ENCODE data around the gene VPS29. TPM values are rescaled to one million over a fixed set of nuclear protein-coding genes. Genes with fewer than 3 reads are reported as not detected.
"Not testable (repeated sequence)": the region's sequence is repeated elsewhere in the genome, so short reads cannot be mapped to it uniquely, and the experiment has no call there.

VPS29 gene
- total and polyA plus RNA-seq, 2 donors (not counting 1 experiment from before 2014, with no cell fraction given) = 115 to 118 TPM

GRCh38 chr12:110465024-110465423 is 36.9 kb downstream of the VPS29 start:
- no peak overlapping the region for H3K27ac Mint-ChIP-seq
- Histone ChIP-seq H3K36me3 (replicated peaks in 1 of 2; ENCODE audit: control extremely low read depth in 1 of 2, control insufficient read depth in 1 of 2, extremely low read depth in 1 of 2, insufficient read depth in 2 of 2, low read length in 1 of 2) (peaks cover 1 to 24% of the 10 kb centered on the region in 2 experiments), H3K4me3 (ENCODE audit: control extremely low read depth in 1 of 5, extremely low read depth in 1 of 5, insufficient read depth in 1 of 5, low read depth in 2 of 5, low read length in 4 of 5) (no peak overlapping the region), H3K79me2 (ENCODE audit: control insufficient read depth, insufficient read depth, low read length) (peaks cover 82% of the 10 kb centered on the region), H3K27me3 (replicated peaks in 1 of 4; ENCODE audit: control extremely low read depth in 1 of 4, control insufficient read depth in 3 of 4, insufficient read depth in 4 of 4, low read length in 3 of 4) (no peaks in the 10 kb centered on the region), H2AFZ (ENCODE audit: insufficient read depth, low read depth, low read length, poor library complexity, severe bottlenecking) (no peak overlapping the region), H3K27ac (ENCODE audit: low read length in 2 of 2) (no peak overlapping the region), H3K9me3 (ENCODE audit: control extremely low read depth in 1 of 3, control insufficient read depth in 2 of 3, insufficient read depth in 1 of 3, low read length in 2 of 3) (no peaks in the 10 kb centered on the region), H3K4me1 (ENCODE audit: control insufficient read depth in 2 of 2, insufficient read depth in 2 of 2, low read length in 2 of 2) (peaks cover 22% of the 10 kb centered on the region in 2 donors), H3K4me2 (replicated peaks; ENCODE audit: low read depth, low read length, poor library complexity, severe bottlenecking) (no peak overlapping the region), H4K20me1 (ENCODE audit: control insufficient read depth, insufficient read depth, low read length, poor library complexity, severe bottlenecking) (peaks cover 5% of the 10 kb centered on the region), H3K9ac (ENCODE audit: low read length) (no peak overlapping the region)
- H3K4me1 Mint-ChIP-seq = peaks cover 38% of the 10 kb centered on the region
- 100% methylated on average over 2 of the region's 2 CpGs for WGBS (ENCODE audit: insufficient coverage)
- no peaks in the 10 kb centered on the region for H3K27me3 Mint-ChIP-seq
- H3K4me3 Mint-ChIP-seq = no peak overlapping the region
- ChIA-PET CTCF (interaction anchor here (0.7 to 8.4 kb wide), 3 partner anchors 11 to 141 kb away, joined by 3 to 174 read pairs (median 80); partner anchors contain the start of gene ARPC3), POLR2A (no interaction called here)
- no peaks in the 10 kb centered on the region for H3K9me3 Mint-ChIP-seq (ENCODE audit: insufficient read depth)
- TF ChIP-seq EZH2 (IDR thresholded peaks at IDR 0.05; ENCODE audit: borderline replicate concordance, insufficient read depth, low read depth, low read length, poor library complexity, severe bottlenecking) (no peak), CTCF (IDR thresholded peaks at IDR 0.05) (no peak)
- intact Hi-C loops (cut with micrococcal nuclease) = no loop called here
- ATAC-seq (ENCODE audit: low read depth) (no peak), DNase-seq (no peak)

GRCh38 chr12:110461189-110461588 is 40.7 kb downstream of the VPS29 start:
- Histone ChIP-seq H3K4me1 (ENCODE audit: control insufficient read depth in 2 of 2, insufficient read depth in 2 of 2, low read length in 2 of 2) (peaks cover 18 to 20% of the 10 kb centered on the region in 2 donors), H3K36me3 (replicated peaks in 1 of 2; ENCODE audit: control extremely low read depth in 1 of 2, control insufficient read depth in 1 of 2, extremely low read depth in 1 of 2, insufficient read depth in 2 of 2, low read length in 1 of 2) (peaks cover 3 to 30% of the 10 kb centered on the region in 2 experiments), H3K79me2 (ENCODE audit: control insufficient read depth, insufficient read depth, low read length) (peaks cover 47% of the 10 kb centered on the region)
- H3K27ac ChIP-seq (ENCODE audit: low read length in 2 of 2); ATAC-seq (ENCODE audit: low read depth); H4K20me1 ChIP-seq (ENCODE audit: control insufficient read depth, insufficient read depth, low read length, poor library complexity, severe bottlenecking); H3K4me3 Mint-ChIP-seq; H3K9me3 ChIP-seq (ENCODE audit: control extremely low read depth in 1 of 3, control insufficient read depth in 2 of 3, insufficient read depth in 1 of 3, low read length in 2 of 3); H2AFZ ChIP-seq (ENCODE audit: insufficient read depth, low read depth, low read length, poor library complexity, severe bottlenecking); H3K4me2 ChIP-seq (replicated peaks; ENCODE audit: low read depth, low read length, poor library complexity, severe bottlenecking); DNase-seq; intact Hi-C loops (cut with micrococcal nuclease); H3K9ac ChIP-seq (ENCODE audit: low read length); H3K9me3 Mint-ChIP-seq (ENCODE audit: insufficient read depth); H3K27me3 ChIP-seq (replicated peaks in 1 of 4; ENCODE audit: control extremely low read depth in 1 of 4, control insufficient read depth in 3 of 4, insufficient read depth in 4 of 4, low read length in 3 of 4); H3K4me3 ChIP-seq (ENCODE audit: control extremely low read depth in 1 of 5, extremely low read depth in 1 of 5, insufficient read depth in 1 of 5, low read depth in 2 of 5, low read length in 4 of 5); H3K27me3 Mint-ChIP-seq; H3K27ac Mint-ChIP-seq: not testable (repeated sequence)
- 100% methylated on average over 2 of the region's 5 CpGs for WGBS (ENCODE audit: insufficient coverage)
- peaks cover 27% of the 10 kb centered on the region for H3K4me1 Mint-ChIP-seq
- ChIA-PET POLR2A (interaction anchor here (0.6 kb wide), 1 partner anchor 134 kb away, joined by 8 read pairs; no protein-coding TSS in a partner anchor), CTCF (interaction anchor here (1.5 kb wide), 1 partner anchor 11 kb away, joined by 10 read pairs; the partner anchor contains the start of gene ARPC3)

Data from B cell (primary cell).